IMR-90 (cell line): ENCODE results near the gene PPP1R2. TPM values are rescaled to one million over a fixed set of nuclear protein-coding genes. Genes with fewer than 3 reads are reported as not detected.
A peak's percentile ranks its signal among the peaks of the same experiment; 100 is the strongest.
"Not testable (repeated sequence)": the region's sequence is repeated elsewhere in the genome, so short reads cannot be mapped to it uniquely, and the experiment has no call there.

Source experiments
- ATAC-seq: fragments of 200-7000 bp; cut with Tn5 transposase; 2 replicates; pipeline ENCODE4 v1.9.1; 2020; ENCODE audit warnings: low read depth, mild to moderate bottlenecking, moderate library complexity
- BruUV-seq: library from RNA; stranded (reverse); fragments of 400-500 nt; replicated peaks from 2 replicates; lab custom pipeline; 2021; lab: Mats Ljungman, UMichigan
- CTCF ChIA-PET: fragments of 300-600 bp; formaldehyde crosslinking; extraction: SDS; loops from one replicate; lab custom pipeline; 2021; ENCODE audit warnings: antibody characterized with exemption; lab: Yijun Ruan, JAX
- POLR2A ChIA-PET: fragments of 300-600 bp; sonication (Branson Sonifier 250); formaldehyde crosslinking; loops from one replicate; lab custom pipeline; 2022; ENCODE audit warnings: antibody characterized with exemption; ENCODE audit not compliant: unreplicated experiment; lab: Charles Lee
- DNase-seq: peaks from one replicate; pipeline ENCODE4 v3.0.0; 2013
- H2AFZ ChIP-seq: replicated peaks from 2 replicates; pipeline ENCODE3; 2013; ENCODE audit warnings: low read length, mild to moderate bottlenecking; ENCODE audit not compliant: poor library complexity
- H2AK5ac ChIP-seq: 2 replicates; pipeline ENCODE4 v1.6.1; 2013; ENCODE audit warnings: low read depth, low read length, inconsistent platforms
- H2AK9ac ChIP-seq: replicated peaks from 2 replicates; pipeline ENCODE3; 2013; ENCODE audit warnings: mild to moderate bottlenecking, low read depth, low read length, moderate library complexity; ENCODE audit not compliant: poor library complexity
- H2BK120ac ChIP-seq: 2 replicates; pipeline ENCODE4 v1.6.1; 2013; ENCODE audit warnings: low read depth, low read length, inconsistent platforms
- H2BK15ac ChIP-seq: 3 replicates; pipeline ENCODE4 v1.6.1; 2013; ENCODE audit warnings: low read depth, low read length, inconsistent platforms
- H2BK20ac ChIP-seq: 2 replicates; pipeline ENCODE4 v1.6.1; 2013; ENCODE audit warnings: low read depth, mild to moderate bottlenecking, inconsistent platforms, low read length, moderate library complexity
- H2BK5ac ChIP-seq: 2 replicates; pipeline ENCODE4 v1.6.1; 2013; ENCODE audit warnings: mild to moderate bottlenecking, low read depth, low read length, inconsistent platforms; ENCODE audit not compliant: poor library complexity, severe bottlenecking
- H3K14ac ChIP-seq: replicated peaks from 2 replicates; pipeline ENCODE4 v1.6.1; 2013; ENCODE audit warnings: low read depth, low read length, inconsistent platforms
- H3K18ac ChIP-seq: 2 replicates; pipeline ENCODE4 v1.6.1; 2013; ENCODE audit warnings: low read depth, low read length, control low read depth
- H3K23ac ChIP-seq: 2 replicates; pipeline ENCODE4 v1.6.1; 2013; ENCODE audit warnings: low read depth, low read length, inconsistent platforms
- H3K27ac ChIP-seq: 2 replicates; pipeline ENCODE4 v1.5.1; 2013; ENCODE audit warnings: mild to moderate bottlenecking, control low read depth, low read length; ENCODE audit not compliant: insufficient read depth
- H3K27me3 ChIP-seq: 2 replicates; pipeline ENCODE4 v1.6.1; 2013; ENCODE audit warnings: low read length; ENCODE audit not compliant: control insufficient read depth, insufficient read depth
- H3K36me3 ChIP-seq: 2 replicates; pipeline ENCODE4 v1.6.1; 2013; ENCODE audit warnings: low read length, mixed read lengths; ENCODE audit not compliant: control insufficient read depth, insufficient read depth
- H3K4ac ChIP-seq: 2 replicates; pipeline ENCODE4 v1.6.1; 2013; ENCODE audit warnings: low read depth, low read length, inconsistent platforms
- H3K4me1 ChIP-seq: 2 replicates; pipeline ENCODE4 v1.6.1; 2013; ENCODE audit warnings: low read length, mixed read lengths; ENCODE audit not compliant: control insufficient read depth, insufficient read depth
- H3K4me2 ChIP-seq: 2 replicates; pipeline ENCODE4 v1.6.1; 2013; ENCODE audit warnings: low read depth, mild to moderate bottlenecking, control low read depth, low read length, moderate library complexity
- H3K4me3 ChIP-seq: 2 replicates; pipeline ENCODE4 v1.5.1; 2013; ENCODE audit warnings: low read depth, mild to moderate bottlenecking, control low read depth, low read length, moderate library complexity; ENCODE audit not compliant: insufficient read depth
- H3K56ac ChIP-seq: 2 replicates; pipeline ENCODE4 v1.6.1; 2013; ENCODE audit warnings: low read length, inconsistent platforms; ENCODE audit not compliant: insufficient read depth; ENCODE audit errors: extremely low read depth
- H3K79me1 ChIP-seq, 2 experiments: 2 replicates each; pipeline ENCODE4 v1.6.1; 2013; ENCODE audit warnings: low read length in 2 of 2, inconsistent platforms in 1 of 2, low read depth in 1 of 2
- H3K9ac ChIP-seq: 2 replicates; pipeline ENCODE4 v1.6.1; 2013; ENCODE audit warnings: low read depth, low read length, control low read depth
- H3K9me1 ChIP-seq: 2 replicates; pipeline ENCODE4 v1.6.1; 2013; ENCODE audit warnings: low read length, inconsistent platforms; ENCODE audit not compliant: insufficient read depth
- H3K9me3 ChIP-seq: 2 replicates; pipeline ENCODE4 v1.6.1; 2013; ENCODE audit warnings: low read length; ENCODE audit not compliant: control insufficient read depth, insufficient read depth
- H4K20me1 ChIP-seq: 2 replicates; pipeline ENCODE4 v1.6.1; 2013; ENCODE audit warnings: low read length, inconsistent platforms; ENCODE audit not compliant: insufficient read depth
- H4K5ac ChIP-seq: 2 replicates; pipeline ENCODE4 v1.6.1; 2013; ENCODE audit warnings: mild to moderate bottlenecking, low read depth, low read length, control low read depth
- H4K8ac ChIP-seq, 2 experiments: 2 replicates each; pipeline ENCODE4 v1.6.1; 2013; ENCODE audit warnings: low read depth in 2 of 2, low read length in 2 of 2, control low read depth in 1 of 2, inconsistent platforms in 1 of 2
- H4K91ac ChIP-seq: 2 replicates; pipeline ENCODE4 v1.6.1; 2013; ENCODE audit warnings: low read depth, low read length, inconsistent platforms; ENCODE audit not compliant: insufficient read depth
- MAFK ChIP-seq: IDR thresholded peaks from 2 replicates; pipeline ENCODE4 v1.6.1; 2012; ENCODE audit warnings: low read depth, low read length, improper control_type of control experiment
- RFX5 ChIP-seq: IDR thresholded peaks from 2 replicates; pipeline ENCODE4 v1.8.0; 2012; ENCODE audit warnings: low read depth, mild to moderate bottlenecking, low read length, moderate library complexity
- WGBS, 2 experiments: methylation state at CpG; one replicate each; pipeline versions ENCODE4 v1.1.5 to v1.1.7; 2013; ENCODE audit warnings: missing lambda C conversion rate in 2 of 2; ENCODE audit not compliant: insufficient read length in 1 of 2; ENCODE audit errors: extremely low coverage in 2 of 2; 5-methylcytosine and 5-hydroxymethylcytosine counted together
- dilution Hi-C: fragments of 300-500 bp; cut with HindIII; formaldehyde crosslinking; loops from one replicate; pipeline ENCODE4 v1.14.3; 2018; ENCODE audit warnings: low sequenced_read_pairs; ENCODE audit not compliant: unreplicated experiment
- in situ Hi-C: fragments of 300-500 bp; cut with MboI; formaldehyde crosslinking; loops from 3 replicates; pipeline ENCODE4 v1.14.3; 2019; ENCODE audit warnings: low sequenced_read_pairs, inconsistent platforms, mixed read lengths
- intact Hi-C: fragments of 100-400 bp; cut with micrococcal nuclease; formaldehyde crosslinking; loops from 2 replicates; pipeline ENCODE4 v1.10.0; 2022
- polyA plus RNA-seq, 3 experiments: library from polyadenylated mRNA; depleted of rRNA; stranded (reverse); fragments of >200 nt; gene quantifications; 2 replicates each; pipeline ENCODE4 v1.2.3, GENCODE V29; 2012; ENCODE audit warnings: low replicate concordance in 1 of 3
- total RNA-seq: library from RNA; depleted of rRNA; stranded (reverse); fragments of >200 nt; gene quantifications from 2 replicates; pipeline ENCODE4 v1.2.3, GENCODE V29; 2012

The PPP1R2 gene
- total and polyA plus RNA-seq, 2 of the 4 experiments (the other 2 are of a cell fraction), result 9.2 to 36.0 TPM

DNA sequence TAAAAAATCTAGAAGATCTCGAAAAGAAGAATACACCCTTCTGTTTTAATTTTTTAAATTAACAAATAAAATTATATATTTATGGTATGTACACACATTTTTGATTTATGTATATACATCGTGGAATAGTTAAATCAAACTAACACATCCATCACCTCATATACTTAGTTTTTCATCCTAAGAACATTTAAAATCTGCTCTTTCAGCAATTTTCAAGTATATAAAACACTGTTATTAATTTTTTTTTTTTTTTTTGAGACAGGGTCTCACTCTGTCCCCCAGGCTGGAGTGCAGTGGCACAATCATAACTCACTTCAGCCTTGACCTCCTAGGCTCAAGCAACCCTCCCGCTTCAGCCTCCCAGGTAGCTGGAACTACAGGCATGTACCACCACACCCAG, 67.5 kb downstream of the PPP1R2 start:
- H3K79me1 ChIP-seq, result no peaks in the 10 kb centered on the region
- H3K14ac ChIP-seq, result no peak overlapping the region
- CTCF ChIA-PET, result interaction anchor here (1.0 kb wide), 1 partner anchor 32 kb away, joined by 3 read pairs; no protein-coding TSS in a partner anchor
- intact Hi-C loops, result no loop called here
- H2AFZ ChIP-seq, result no peak overlapping the region
- H3K9me1 ChIP-seq, result no peaks in the 10 kb centered on the region
- no peak overlapping the region for H4K91ac ChIP-seq
- H3K9ac ChIP-seq, result no peak overlapping the region
- POLR2A ChIA-PET, result no interaction called here
- no peak overlapping the region for H3K18ac ChIP-seq
- no peak overlapping the region for H4K8ac ChIP-seq
- no peak overlapping the region for H3K4ac ChIP-seq
- no peak overlapping the region for H2BK15ac ChIP-seq
- H3K9me3 ChIP-seq, result no peaks in the 10 kb centered on the region
- peaks cover 10% of the 10 kb centered on the region for H3K27me3 ChIP-seq
- TF ChIP-seq MAFK (peak; percentile 39), RFX5 (no peak)
- H3K4me1 ChIP-seq, result no peaks in the 10 kb centered on the region
- H3K36me3 ChIP-seq, result no peaks in the 10 kb centered on the region
- no TSS peak for BruUV-seq
- H2AK9ac ChIP-seq, result no peak overlapping the region
- H3K23ac ChIP-seq, result no peak overlapping the region
- H2BK20ac ChIP-seq, result no peak overlapping the region
- no peak overlapping the region for H3K27ac ChIP-seq
- no peak overlapping the region for H3K56ac ChIP-seq
- dilution Hi-C loops, result no loop called here
- H2BK5ac ChIP-seq, result no peak overlapping the region
- no peak overlapping the region for H2AK5ac ChIP-seq
- no peak overlapping the region for H2BK120ac ChIP-seq
- in situ Hi-C loops, result no loop called here
- H4K5ac ChIP-seq, result no peak overlapping the region
- WGBS, 2 experiments, result no CpG with 5 or more reads among the region's 3 CpGs
- DNase-seq (no peak), ATAC-seq (no peak)
- H4K20me1 ChIP-seq, result no peaks in the 10 kb centered on the region
- H3K4me3 ChIP-seq, result no peak overlapping the region
- no peak overlapping the region for H3K4me2 ChIP-seq

DNA sequence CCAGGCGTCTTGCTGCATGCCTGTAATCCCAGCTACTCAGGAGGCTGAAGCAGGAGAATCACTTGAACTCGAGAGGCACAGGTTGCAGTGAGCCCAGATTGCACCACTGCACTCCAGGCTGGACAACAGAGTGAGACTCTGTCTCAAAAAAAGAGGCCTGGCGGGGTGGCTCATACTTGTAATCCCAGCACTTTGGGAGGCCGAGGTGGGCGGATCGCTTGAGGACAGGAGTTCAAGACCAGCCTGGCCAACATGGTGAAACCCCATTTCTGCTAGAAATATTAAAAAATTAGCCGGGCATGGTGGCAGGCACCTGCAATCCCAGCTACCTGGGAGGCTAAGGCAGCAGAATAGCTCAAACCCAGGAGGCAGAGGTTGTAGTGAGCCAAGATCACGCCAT, 68.0 kb downstream of the PPP1R2 start:
- H3K9me1 ChIP-seq, H3K23ac ChIP-seq, H3K27ac ChIP-seq, H3K56ac ChIP-seq, H2AK9ac ChIP-seq, H4K91ac ChIP-seq, H4K20me1 ChIP-seq, H3K14ac ChIP-seq, ATAC-seq, H2BK15ac ChIP-seq, DNase-seq, H3K9ac ChIP-seq, H3K9me3 ChIP-seq, POLR2A ChIA-PET, H2AK5ac ChIP-seq, H3K4me3 ChIP-seq, H3K4me2 ChIP-seq, H3K4ac ChIP-seq, H4K8ac ChIP-seq, H3K79me1 ChIP-seq, H2BK5ac ChIP-seq, H3K18ac ChIP-seq, intact Hi-C loops, H2BK120ac ChIP-seq, H3K36me3 ChIP-seq, H2AFZ ChIP-seq, H4K5ac ChIP-seq, H3K4me1 ChIP-seq, in situ Hi-C loops, BruUV-seq, dilution Hi-C loops, H2BK20ac ChIP-seq: not testable (repeated sequence)
- 71% methylated on average over 1 of the region's 8 CpGs; no CpG with 5 or more reads in 1 of the 2 experiments for WGBS, 2 experiments
- CTCF ChIA-PET, result interaction anchor here (1.0 kb wide), 1 partner anchor 32 kb away, joined by 3 read pairs; no protein-coding TSS in a partner anchor
- peaks cover 10% of the 10 kb centered on the region for H3K27me3 ChIP-seq
